K562 (cell line): ENCODE measurements around the gene CEACAM5. TPM values are rescaled to one million over a fixed set of nuclear protein-coding genes. Genes with fewer than 3 reads are reported as not detected.

Source experiments
- ATAC-seq: fragments of 200-7000 bp; cut with Tn5 transposase; 3 replicates; pipeline ENCODE4 v1.9.1; 2020; ENCODE audit warnings: moderate library complexity
- BruUV-seq: library from RNA; stranded (reverse); fragments of 400-500 nt; replicated peaks from 2 replicates; lab custom pipeline; 2021; lab: Mats Ljungman, UMichigan
- CTCF ChIA-PET: fragments of 300-600 bp; formaldehyde crosslinking; extraction: SDS; loops from one replicate; lab custom pipeline; 2021; ENCODE audit warnings: low intra/inter-chr PET ratio; lab: Yijun Ruan, JAX
- POLR2A ChIA-PET: fragments of 300-600, 350-650 bp; sonication (Branson Sonifier 250); formaldehyde crosslinking; extraction: SDS; loops from one replicate; lab custom pipeline; 2021; ENCODE audit warnings: antibody characterized with exemption, inconsistent platforms; lab: Yijun Ruan, JAX
- DNase-seq, 4 experiments: peaks; one replicate each; pipeline versions ENCODE4 v3.0.0 to v3.0.0-alpha.2; 2011 to 2018; ENCODE audit warnings: low spot score in 3 of 4, mixed read lengths in 3 of 4; ENCODE audit errors: extremely low read depth in 1 of 4
- FAIRE-seq: peaks from 2 replicates; lab custom pipeline; 2011; peaks lifted over from hg19 to GRCh38; lab: Jason Lieb, UNC
- H2AFZ ChIP-seq: 2 replicates; pipeline ENCODE4 v1.6.0; 2011; ENCODE audit warnings: low read depth, low read length, control low read depth, inconsistent platforms
- H3K27ac ChIP-seq: fragments of 200-600 bp; 3 replicates; pipeline ENCODE4 v1.8.0; 2011; ENCODE audit warnings: low read depth, mild to moderate bottlenecking, control low read depth, inconsistent platforms, low read length, moderate library complexity, mixed read lengths; ENCODE audit errors: extremely low read depth
- H3K27me3 ChIP-seq, 2 experiments: fragments of 300-600 bp in 1 of 2; 2 replicates in 1 of 2; 3 replicates in 1 of 2; pipeline versions ENCODE4 v1.6.0 to v1.8.0; 2011; ENCODE audit warnings: inconsistent platforms in 2 of 2, low read length in 2 of 2, mild to moderate bottlenecking in 1 of 2, mixed read lengths in 1 of 2, moderate library complexity in 1 of 2; ENCODE audit not compliant: control insufficient read depth in 2 of 2, insufficient read depth in 2 of 2
- H3K36me3 ChIP-seq: fragments of 300-600 bp; 3 replicates; pipeline ENCODE4 v1.8.0; 2011; ENCODE audit warnings: mild to moderate bottlenecking, low read length, inconsistent platforms; ENCODE audit not compliant: control insufficient read depth, insufficient read depth
- H3K4me1 ChIP-seq, 2 experiments: fragments of 200-600 bp in 1 of 2; replicated peaks in 1 of 2; 2 replicates in 1 of 2; 3 replicates in 1 of 2; pipeline versions ENCODE4 v1.5.1 to v1.8.0; 2011; ENCODE audit warnings: inconsistent platforms in 2 of 2, low read length in 2 of 2, mild to moderate bottlenecking in 1 of 2, mixed read lengths in 1 of 2, moderate library complexity in 1 of 2; ENCODE audit not compliant: control insufficient read depth in 2 of 2, insufficient read depth in 2 of 2
- H3K4me2 ChIP-seq: 2 replicates; pipeline ENCODE4 v1.6.1; 2011; ENCODE audit warnings: low read length, control low read depth, inconsistent platforms, mixed read lengths; ENCODE audit not compliant: insufficient read depth
- H3K4me3 ChIP-seq: fragments of 200-600 bp; sonication (generic), shearing (Covaris generic); 2 replicates; pipeline ENCODE4 v1.5.1; 2016; ENCODE audit warnings: control low read depth, inconsistent platforms
- H3K79me2 ChIP-seq: fragments of 200-600 bp; 3 replicates; pipeline ENCODE4 v1.8.0; 2011; ENCODE audit warnings: low read length, inconsistent platforms; ENCODE audit not compliant: control insufficient read depth, insufficient read depth
- H3K9ac ChIP-seq, 2 experiments: 2 replicates each; pipeline versions ENCODE4 v1.6.0 to v1.6.1; 2011; ENCODE audit warnings: low read depth in 2 of 2, low read length in 2 of 2, control low read depth in 1 of 2, inconsistent platforms in 1 of 2, mild to moderate bottlenecking in 1 of 2, mixed read lengths in 1 of 2; ENCODE audit not compliant: insufficient read depth in 1 of 2
- H3K9me1 ChIP-seq: one replicate; pipeline ENCODE4 v1.6.0; 2011; ENCODE audit warnings: inconsistent platforms, mild to moderate bottlenecking, low read length, moderate library complexity; ENCODE audit not compliant: control insufficient read depth, insufficient read depth
- H3K9me3 ChIP-seq: replicated peaks from 2 replicates; pipeline ENCODE4 v1.5.1; 2011; ENCODE audit warnings: low read depth, low read length, inconsistent platforms; ENCODE audit not compliant: control insufficient read depth, insufficient read depth
- H4K20me1 ChIP-seq: replicated peaks from 2 replicates; pipeline ENCODE4 v1.6.1; 2011; ENCODE audit warnings: low read length, inconsistent platforms, mixed read lengths; ENCODE audit not compliant: control insufficient read depth, insufficient read depth
- BRD9 ChIP-seq: fragments of 450-650 bp; IDR thresholded peaks from 2 replicates; pipeline ENCODE4 v1.6.1; 2018; ENCODE audit warnings: low read depth; ENCODE audit not compliant: partially characterized antibody
- GTF2B ChIP-seq: IDR thresholded peaks from 2 replicates; pipeline ENCODE4 v1.6.1; 2011; ENCODE audit not compliant: insufficient read length; ENCODE audit errors: extremely low read depth
- ID3 ChIP-seq, 2 experiments: fragments of 250-450 bp in 1 of 2; fragments of 450-650 bp in 1 of 2; sonication (Bioruptor Pico) in 1 of 2; IDR thresholded peaks; 2 replicates each; pipeline versions ENCODE4 v1.6.1 to v1.8.0; 2016 to 2021; ENCODE audit warnings: mild to moderate bottlenecking in 2 of 2, moderate library complexity in 2 of 2, missing compliant biosample characterization in 1 of 2, missing genetic modification characterization in 1 of 2
- KAT7 ChIP-seq: sonication (generic); formaldehyde crosslinking; IDR thresholded peaks from 2 replicates; pipeline ENCODE4 v1.8.0; 2022; ENCODE audit warnings: missing genetic modification reagents, mild to moderate bottlenecking, borderline replicate concordance
- KLF6 ChIP-seq: fragments of 250-450 bp; sonication (Bioruptor Pico); IDR thresholded peaks from 2 replicates; pipeline ENCODE4 v1.4.0; 2020; ENCODE audit warnings: mild to moderate bottlenecking, moderate library complexity, borderline replicate concordance
- MYNN ChIP-seq, 2 experiments: sonication (generic); formaldehyde crosslinking in 1 of 2; IDR thresholded peaks; 2 replicates each; pipeline versions ENCODE4 v1.5.0 to v1.6.1; 2016 to 2020; ENCODE audit warnings: antibody characterized with exemption in 1 of 2, missing genetic modification reagents in 1 of 2
- SETDB1 ChIP-seq: IDR thresholded peaks from one replicate; pipeline ENCODE4 v1.6.1; 2012; ENCODE audit warnings: low read length, control low read depth, inconsistent platforms
- ZNF316 ChIP-seq: fragments of 450-650 bp; IDR thresholded peaks from 2 replicates; pipeline ENCODE4 v1.6.1; 2016
- WGBS: fragments of 100-300 bp; shearing (Covaris generic); methylation state at CpG from one replicate; pipeline ENCODE4 v1.1.6; 2016; ENCODE audit warnings: low coverage, mixed read lengths; ENCODE audit not compliant: insufficient coverage; ENCODE audit errors: missing lambda C conversion rate; 5-methylcytosine and 5-hydroxymethylcytosine counted together
- in situ Hi-C: fragments of 300-500 bp; cut with MboI; formaldehyde crosslinking; loops from 4 replicates; pipeline ENCODE4 v1.15.0; 2018; ENCODE audit warnings: inconsistent platforms, mixed read lengths
- intact Hi-C: fragments of 100-400 bp; cut with micrococcal nuclease; formaldehyde crosslinking; loops from 2 replicates; pipeline ENCODE4 v1.14.2; 2022
- polyA plus RNA-seq, 8 experiments: library from polyadenylated mRNA; depleted of rRNA in 4 of 8; stranded (reverse) in 5 of 8; unstranded in 3 of 8; fragments of >200 nt; fragmentation: Nextera tagmentation in 2 of 8; fragmentation: Illumina TruSeq in 1 of 8; extraction: Ambion mirVana in 2 of 8; extraction: Trizol in 1 of 8; gene quantifications; 2 replicates each; pipeline versions ENCODE4 v1.2.1 to v1.2.3, GENCODE V29; 2011 to 2014; ENCODE audit warnings: inconsistent platforms in 1 of 8, missing spikeins in 1 of 8
- total RNA-seq, 7 experiments: library from RNA; depleted of rRNA in 6 of 7; stranded (reverse); fragments of >200 nt in 6 of 7; fragmentation: Illumina TruSeq in 2 of 7; extraction: Trizol in 2 of 7; gene quantifications; 2 replicates each; pipeline versions ENCODE4 v1.2.1 to v1.2.3, GENCODE V29; 2011 to 2021; ENCODE audit warnings: low replicate concordance in 1 of 7
- TF ChIP-seq, protein P1 (sequence below): fragments of 250-450 bp; sonication (Bioruptor Pico); IDR thresholded peaks from 2 replicates; pipeline ENCODE4 v1.5.0; 2021

Gene CEACAM5
- total and polyA plus RNA-seq, 9 of the 15 experiments (the other 6 are each of a cell fraction or from before 2014, with no cell fraction given) = 0.33 TPM; not detected in 8

- Histone ChIP-seq H3K9ac (no peak overlapping the region), H2AFZ (no peak overlapping the region), H3K36me3 (no peaks in the 10 kb centered on the region), H3K4me1 (peaks cover 0 to 4% of the 10 kb centered on the region in 2 experiments; a peak in 1 of 5 replicates), H3K27ac (no peak overlapping the region), H3K79me2 (no peaks in the 10 kb centered on the region), H3K4me2 (no peak overlapping the region), H3K9me3 (no peaks in the 10 kb centered on the region), H3K27me3 (no peaks in the 10 kb centered on the region; a peak in 1 of 5 replicates), H4K20me1 (peaks cover 6% of the 10 kb centered on the region; the same call in 1 of the 2 replicates), H3K4me3 (no peak overlapping the region), H3K9me1 (no peaks in the 10 kb centered on the region)
- no peak for FAIRE-seq
- TF ChIP-seq GTF2B (no peak), BRD9 (no peak), ZNF316 (no peak), SETDB1 (no peak), KLF6 (CRISPR knock-in tag) (no peak), MYNN (IDR thresholded peaks at IDR 0.05) (no peak), MYNN (CRISPR knock-in tag; IDR thresholded peaks at IDR 0.05) (no peak), KAT7 (CRISPR knock-in tag) (no peak), ID3 (CRISPR knock-in tag; IDR thresholded peaks at IDR 0.05) (no peak), ID3 (tag; IDR thresholded peaks at IDR 0.05) (no peak)
- TF ChIP-seq, protein P1, sequence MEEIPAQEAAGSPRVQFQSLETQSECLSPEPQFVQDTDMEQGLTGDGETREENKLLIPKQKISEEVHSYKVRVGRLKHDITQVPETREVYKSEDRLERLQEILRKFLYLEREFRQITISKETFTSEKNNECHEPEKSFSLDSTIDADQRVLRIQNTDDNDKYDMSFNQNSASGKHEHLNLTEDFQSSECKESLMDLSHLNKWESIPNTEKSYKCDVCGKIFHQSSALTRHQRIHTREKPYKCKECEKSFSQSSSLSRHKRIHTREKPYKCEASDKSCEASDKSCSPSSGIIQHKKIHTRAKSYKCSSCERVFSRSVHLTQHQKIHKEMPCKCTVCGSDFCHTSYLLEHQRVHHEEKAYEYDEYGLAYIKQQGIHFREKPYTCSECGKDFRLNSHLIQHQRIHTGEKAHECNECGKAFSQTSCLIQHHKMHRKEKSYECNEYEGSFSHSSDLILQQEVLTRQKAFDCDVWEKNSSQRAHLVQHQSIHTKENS (CRISPR knock-in tag) = no peak
- CTCF ChIA-PET = no interaction called here
- no TSS peak for BruUV-seq
- WGBS = 0% methylated on average over 1 of the region's 1 CpG
- intact Hi-C loops (no loop called here), in situ Hi-C loops (no loop called here)
- POLR2A ChIA-PET = interaction anchor here (0.6 kb wide), 1 partner anchor 1930 kb away, joined by 3 read pairs; no protein-coding TSS in a partner anchor
- ATAC-seq = no peak
- DNase-seq = no peak
Measured at GRCh38 chr19:41698746-41699230, 9.6 kb upstream of the CEACAM5 start.
